Measurements from ENCODE around the gene IFITM2.
A peak's percentile ranks its signal among the peaks of the same experiment; 100 is the strongest.
"Not testable (repeated sequence)": the region's sequence is repeated elsewhere in the genome, so short reads cannot be mapped to it uniquely, and the experiment has no call there.

The IFITM2 gene

DNA sequence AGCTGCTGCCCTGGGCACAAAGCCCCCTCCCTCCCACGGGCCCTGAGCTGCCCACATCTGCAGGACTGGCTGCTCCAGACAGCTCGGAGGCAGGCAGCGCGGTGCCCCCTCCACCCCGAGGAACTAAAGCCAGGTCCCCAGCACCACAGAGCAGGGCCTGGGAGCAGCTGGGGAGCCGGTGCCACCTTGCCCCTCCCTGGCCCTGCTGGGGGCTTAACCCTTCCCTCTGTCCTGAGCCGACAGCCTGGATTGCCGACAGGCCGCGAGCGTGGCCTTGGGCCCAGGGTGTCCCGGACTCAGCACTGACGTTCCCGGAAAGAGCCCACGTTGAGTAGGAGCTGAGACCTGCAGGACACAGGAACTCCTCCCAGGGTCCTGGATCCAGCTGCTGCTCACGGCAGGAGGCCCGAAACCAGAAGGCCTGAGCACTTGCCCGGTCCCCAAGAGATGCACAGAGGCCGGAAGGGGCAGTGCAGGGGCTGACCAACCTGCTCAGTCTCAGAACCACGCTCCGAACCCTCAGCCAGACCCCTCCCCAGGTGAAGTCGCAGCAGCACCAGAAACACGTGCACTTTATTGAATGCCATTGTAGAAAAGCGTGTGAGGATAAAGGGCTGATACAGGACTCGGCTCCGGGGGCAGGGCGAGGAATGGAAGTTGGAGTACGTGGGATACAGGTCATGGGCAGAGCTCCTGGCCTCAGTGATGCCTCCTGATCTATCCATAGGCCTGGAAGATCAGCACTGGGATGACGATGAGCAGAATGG lies 11.7 kb downstream of the IFITM2 start:
- DNase-seq; in situ Hi-C loops (cut with HindIII; ENCODE audit: low pct_ligation_motif_present, low sequenced_read_pairs): not testable (repeated sequence)
- peak overlapping the region; percentile 74 for H3K4me3 ChIP-seq (ENCODE audit: low read depth, low read length)

DNA sequence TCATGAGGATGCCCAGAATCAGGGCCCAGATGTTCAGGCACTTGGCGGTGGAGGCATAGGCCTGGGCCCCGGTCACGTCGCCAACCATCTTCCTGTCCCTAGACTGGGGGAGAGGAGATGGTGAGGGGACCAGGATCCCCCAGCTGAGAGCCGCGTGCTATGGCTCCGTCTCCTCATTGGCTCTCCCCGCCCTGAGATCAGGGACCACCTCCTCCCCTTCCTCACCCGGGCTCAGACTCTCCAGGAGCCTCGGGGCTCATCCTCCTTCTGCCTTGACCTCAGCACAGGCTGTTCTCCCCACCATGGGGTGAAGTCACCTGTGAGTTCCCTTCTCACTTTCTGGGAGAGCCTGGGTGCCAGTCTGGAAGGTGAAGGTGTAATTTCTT lies 12.3 kb downstream of the IFITM2 start:
- in situ Hi-C loops (cut with HindIII; ENCODE audit: low pct_ligation_motif_present, low sequenced_read_pairs); DNase-seq; H3K36me3 ChIP-seq (replicated peaks); H3K27ac ChIP-seq: not testable (repeated sequence)
- H3K4me3 ChIP-seq (ENCODE audit: low read depth, low read length) = peak overlapping the region; percentile 74
- peaks cover 22% of the 10 kb centered on the region for H3K27me3 ChIP-seq (replicated peaks)

More for the DNA sequence above, 11.7 kb downstream of the IFITM2 start:
- not testable (repeated sequence) for H3K27ac ChIP-seq; H3K36me3 ChIP-seq (replicated peaks)
- peaks cover 22% of the 10 kb centered on the region for H3K27me3 ChIP-seq (replicated peaks)

DNA sequence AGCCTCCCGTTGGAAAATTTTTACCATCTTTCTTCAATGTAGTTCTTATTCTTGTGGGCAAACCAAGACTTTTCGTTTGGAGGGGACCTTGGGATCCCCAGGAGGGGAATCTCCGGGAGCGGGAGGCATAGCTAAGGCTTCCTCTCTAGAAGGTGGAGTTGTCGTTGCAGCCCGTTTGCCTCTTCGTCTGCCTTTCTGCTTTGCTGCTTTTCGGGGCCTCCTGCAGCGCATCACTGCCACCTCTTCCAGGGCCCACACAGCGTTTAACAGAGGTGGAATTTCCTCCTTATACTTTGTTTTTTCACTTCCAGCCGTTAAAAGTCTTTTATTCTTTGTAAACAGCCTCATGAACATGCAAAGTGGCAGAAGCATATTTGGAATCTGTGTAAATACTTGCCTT lies 16.5 kb downstream of the IFITM2 start:
- H3K27ac ChIP-seq = no peak overlapping the region
- TF ChIP-seq, protein P1, sequence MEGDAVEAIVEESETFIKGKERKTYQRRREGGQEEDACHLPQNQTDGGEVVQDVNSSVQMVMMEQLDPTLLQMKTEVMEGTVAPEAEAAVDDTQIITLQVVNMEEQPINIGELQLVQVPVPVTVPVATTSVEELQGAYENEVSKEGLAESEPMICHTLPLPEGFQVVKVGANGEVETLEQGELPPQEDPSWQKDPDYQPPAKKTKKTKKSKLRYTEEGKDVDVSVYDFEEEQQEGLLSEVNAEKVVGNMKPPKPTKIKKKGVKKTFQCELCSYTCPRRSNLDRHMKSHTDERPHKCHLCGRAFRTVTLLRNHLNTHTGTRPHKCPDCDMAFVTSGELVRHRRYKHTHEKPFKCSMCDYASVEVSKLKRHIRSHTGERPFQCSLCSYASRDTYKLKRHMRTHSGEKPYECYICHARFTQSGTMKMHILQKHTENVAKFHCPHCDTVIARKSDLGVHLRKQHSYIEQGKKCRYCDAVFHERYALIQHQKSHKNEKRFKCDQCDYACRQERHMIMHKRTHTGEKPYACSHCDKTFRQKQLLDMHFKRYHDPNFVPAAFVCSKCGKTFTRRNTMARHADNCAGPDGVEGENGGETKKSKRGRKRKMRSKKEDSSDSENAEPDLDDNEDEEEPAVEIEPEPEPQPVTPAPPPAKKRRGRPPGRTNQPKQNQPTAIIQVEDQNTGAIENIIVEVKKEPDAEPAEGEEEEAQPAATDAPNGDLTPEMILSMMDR (IDR thresholded peaks at IDR 0.05; ENCODE audit: low read depth, low read length, missing control alignments) = no peak
- in situ Hi-C loops (cut with HindIII; ENCODE audit: low pct_ligation_motif_present, low sequenced_read_pairs) = no loop called here

DNA sequence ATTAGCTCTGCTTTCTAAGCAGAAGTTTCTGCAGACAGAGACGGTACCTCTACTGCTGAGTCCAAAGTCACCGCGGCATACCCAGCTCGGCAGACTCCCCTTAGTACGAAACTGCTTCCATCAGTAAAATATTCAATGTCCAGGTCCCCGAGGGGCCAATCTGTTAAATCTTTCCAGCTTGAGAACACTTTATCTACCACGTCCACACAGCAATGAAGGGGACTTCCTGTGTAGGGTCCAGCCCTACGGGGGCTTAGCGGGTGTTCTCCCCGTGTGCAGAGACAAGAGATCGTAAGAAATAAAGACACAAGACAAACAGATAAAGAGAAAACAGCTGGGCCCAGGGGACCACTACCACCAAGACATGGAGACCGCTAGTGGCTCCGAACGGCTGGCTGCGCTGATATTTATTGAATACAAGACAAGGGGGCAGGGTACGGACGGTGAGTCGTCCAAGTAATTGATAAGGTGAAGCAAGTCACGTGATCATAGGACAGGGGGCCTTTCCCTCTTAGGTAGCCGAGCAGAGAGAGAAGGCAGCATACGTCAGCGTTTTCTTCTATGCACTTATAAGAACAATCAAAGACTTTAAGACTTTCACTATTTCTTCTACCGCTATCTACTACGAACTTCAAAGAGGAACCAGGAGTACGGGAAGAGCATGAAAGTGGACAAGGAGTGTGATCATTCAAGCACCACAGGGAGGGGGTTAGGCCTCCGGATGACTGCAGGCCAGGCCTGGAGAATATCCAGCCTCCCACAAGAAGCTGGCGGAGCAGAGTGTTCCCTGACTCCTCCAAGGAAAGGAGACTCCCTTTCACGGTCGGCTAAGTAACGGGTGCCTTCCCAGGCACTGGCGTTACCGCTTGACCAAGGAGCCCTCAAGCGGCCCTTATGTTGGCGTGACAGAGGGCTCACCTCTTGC lies 17.2 kb downstream of the IFITM2 start:
- not testable (repeated sequence) for H3K4me3 ChIP-seq (ENCODE audit: low read depth, low read length); DNase-seq

More for the DNA sequence above, 16.5 kb downstream of the IFITM2 start:
- no peak for DNase-seq
- no peaks in the 10 kb centered on the region for H3K36me3 ChIP-seq (replicated peaks)
- H3K27me3 ChIP-seq (replicated peaks) = no peaks in the 10 kb centered on the region
- no peak overlapping the region for H3K4me3 ChIP-seq (ENCODE audit: low read depth, low read length)

DNA sequence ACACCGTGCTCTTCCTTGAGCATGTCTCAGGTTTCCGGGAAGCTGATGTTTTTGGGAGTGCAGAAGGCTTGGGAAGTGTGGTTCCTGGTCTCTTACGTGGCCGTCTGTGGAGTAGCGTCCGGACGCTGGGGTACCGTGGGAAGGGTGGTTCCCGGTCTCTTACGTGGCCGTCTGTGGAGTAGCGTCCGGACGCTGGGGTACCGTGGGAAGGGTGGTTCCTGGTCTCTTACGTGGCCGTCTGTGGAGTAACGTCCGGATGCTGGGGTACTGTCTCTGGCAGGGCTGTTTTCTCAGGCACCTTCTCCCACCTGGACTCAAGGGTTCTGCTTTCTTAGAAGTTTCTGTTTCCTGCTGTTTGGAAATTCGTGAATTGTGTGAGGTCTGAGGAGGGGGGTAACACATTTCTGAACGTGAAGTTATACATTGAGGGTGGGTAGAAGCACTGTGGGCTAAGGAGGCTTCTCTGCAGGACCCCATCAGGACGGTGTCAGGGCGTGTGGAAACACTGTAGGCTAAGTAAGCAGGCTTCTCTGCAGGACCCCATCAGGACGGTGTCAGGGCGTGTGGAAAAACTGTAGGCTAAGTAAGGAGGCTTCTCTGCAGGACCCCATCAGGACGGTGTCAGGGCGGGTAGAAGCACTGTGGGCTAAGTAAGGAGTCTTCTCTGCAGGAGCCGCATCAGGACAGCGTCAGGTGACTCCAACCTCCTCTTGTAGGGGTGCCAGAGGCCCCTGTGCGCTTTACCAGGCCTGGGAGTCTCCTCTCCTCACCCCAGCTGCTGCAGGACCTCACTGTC lies 18.4 kb downstream of the IFITM2 start:
- H3K4me3 ChIP-seq (ENCODE audit: low read depth, low read length) = no peak overlapping the region
- in situ Hi-C loops (cut with HindIII; ENCODE audit: low pct_ligation_motif_present, low sequenced_read_pairs) = no loop called here
- H3K36me3 ChIP-seq (replicated peaks) = no peaks in the 10 kb centered on the region
- TF ChIP-seq, protein P1 (IDR thresholded peaks at IDR 0.05; ENCODE audit: low read depth, low read length, missing control alignments) = no peak
- no peak overlapping the region for H3K27ac ChIP-seq
- no peaks in the 10 kb centered on the region for H3K27me3 ChIP-seq (replicated peaks)
- no peak for DNase-seq

More for the DNA sequence above, 17.2 kb downstream of the IFITM2 start:
- H3K27ac ChIP-seq; in situ Hi-C loops (cut with HindIII; ENCODE audit: low pct_ligation_motif_present, low sequenced_read_pairs); H3K27me3 ChIP-seq (replicated peaks); H3K36me3 ChIP-seq (replicated peaks): not testable (repeated sequence)

DNA sequence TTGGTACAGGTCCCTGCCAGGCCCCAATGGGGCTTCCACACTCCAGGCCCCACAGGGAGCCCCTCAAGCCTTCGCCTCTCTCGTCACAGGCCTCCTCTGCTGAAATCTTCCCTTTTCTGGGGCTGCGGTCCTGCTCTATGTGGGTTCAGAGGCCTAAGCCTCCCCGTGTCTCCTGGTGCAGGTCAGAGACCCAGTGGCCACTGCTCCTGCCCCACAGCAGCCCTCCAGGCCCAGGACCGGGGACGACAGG lies 18.9 kb downstream of the IFITM2 start:
- H3K27ac ChIP-seq = peak overlapping the region; percentile 56
- in situ Hi-C loops (cut with HindIII; ENCODE audit: low pct_ligation_motif_present, low sequenced_read_pairs) = no loop called here
- DNase-seq = no peak
- no peaks in the 10 kb centered on the region for H3K27me3 ChIP-seq (replicated peaks)
- H3K4me3 ChIP-seq (ENCODE audit: low read depth, low read length) = no peak overlapping the region
- no peaks in the 10 kb centered on the region for H3K36me3 ChIP-seq (replicated peaks)
- TF ChIP-seq, protein P1 (IDR thresholded peaks at IDR 0.05; ENCODE audit: low read depth, low read length, missing control alignments) = no peak

Data from brain microvascular endothelial cell (primary cell).